ENCODE data around the gene HERC3. TPM values are rescaled to one million over a fixed set of nuclear protein-coding genes. Genes with fewer than 3 reads are reported as not detected.

Gene HERC3
- total RNA-seq, 4 donors from 2014 or later = 45.0 to 60.7 (median 51.9) TPM

GRCh38 chr4:88737307-88737941 is 145.1 kb downstream of the HERC3 start:
- 22 to 32% methylated on average over 11 to 14 of the region's 14 CpGs for WGBS, 2 donors (ENCODE audit: low coverage in 1 of 2)
- no peak for TF ChIP-seq CTCF (IDR thresholded peaks at IDR 0.05)
- TF ChIP-seq EP300 (IDR thresholded peaks at IDR 0.05) = no peak
- TF ChIP-seq POLR2A (IDR thresholded peaks at IDR 0.05) = no peak
- TF ChIP-seq POLR2AphosphoS5 (IDR thresholded peaks at IDR 0.05) = peak; percentile 45
- Histone ChIP-seq H3K9me3 (no peaks in the 10 kb centered on the region), H3K27ac (peak overlapping the region; percentile 68 to 77 (median 75)), H3K36me3 (peaks cover 0 to 20% of the 10 kb centered on the region in 2 donors), H3K4me3 (peak overlapping the region in 1 of 2 donors; percentile 9), H3K4me1 (peaks cover 15 to 66% (median 20%) of the 10 kb centered on the region in 3 donors), H3K27me3 (no peaks in the 10 kb centered on the region)
- ATAC-seq = peak; percentile 58

GRCh38 chr4:88738180-88738579 is 145.9 kb downstream of the HERC3 start:
- TF ChIP-seq CTCF (IDR thresholded peaks at IDR 0.05) = no peak
- TF ChIP-seq EP300 (IDR thresholded peaks at IDR 0.05) = no peak
- no peak for TF ChIP-seq POLR2AphosphoS5 (IDR thresholded peaks at IDR 0.05)
- no peak for TF ChIP-seq POLR2A (IDR thresholded peaks at IDR 0.05)
- peaks cover 0 to 16% of the 10 kb centered on the region in 2 donors for H3K36me3 ChIP-seq
- 60 to 67% methylated on average over 3 of the region's 4 CpGs for WGBS, 2 donors (ENCODE audit: low coverage in 1 of 2)
- no peaks in the 10 kb centered on the region for H3K27me3 ChIP-seq
- no peaks in the 10 kb centered on the region for H3K9me3 ChIP-seq
- H3K4me3 ChIP-seq = no peak overlapping the region
- peaks cover 15 to 66% (median 20%) of the 10 kb centered on the region in 3 donors for H3K4me1 ChIP-seq
- H3K27ac ChIP-seq = peak overlapping the region; percentile 68 to 77 (median 75)
- no peak for ATAC-seq

- WGBS, 2 donors (ENCODE audit: low coverage in 1 of 2) = 61 to 62% methylated on average over 2 of the region's 2 CpGs
- Histone ChIP-seq H3K27ac (no peak overlapping the region), H3K36me3 (peaks cover 0 to 24% of the 10 kb centered on the region in 2 donors), H3K9me3 (no peaks in the 10 kb centered on the region), H3K4me3 (no peak overlapping the region), H3K4me1 (peaks cover 20 to 74% (median 27%) of the 10 kb centered on the region in 3 donors), H3K27me3 (no peaks in the 10 kb centered on the region)
- no peak for TF ChIP-seq CTCF (IDR thresholded peaks at IDR 0.05)
- ATAC-seq = no peak
These were observed 150.3 kb downstream of the HERC3 start for GRCh38 chr4:88742561-88742960.

GRCh38 chr4:88743696-88744095 is 151.4 kb downstream of the HERC3 start:
- Histone ChIP-seq H3K4me3 (no peak overlapping the region), H3K27me3 (no peaks in the 10 kb centered on the region), H3K27ac (no peak overlapping the region), H3K36me3 (peaks cover 0 to 29% of the 10 kb centered on the region in 2 donors), H3K9me3 (no peaks in the 10 kb centered on the region), H3K4me1 (peaks cover 10 to 63% (median 23%) of the 10 kb centered on the region in 3 donors)
- ATAC-seq = no peak
- 81 to 84% methylated on average over 3 of the region's 3 CpGs for WGBS, 2 donors (ENCODE audit: low coverage in 1 of 2)
- TF ChIP-seq POLR2A (IDR thresholded peaks at IDR 0.05) = no peak
- no peak for TF ChIP-seq EP300 (IDR thresholded peaks at IDR 0.05)
- TF ChIP-seq POLR2AphosphoS5 (IDR thresholded peaks at IDR 0.05) = no peak
- no peak for TF ChIP-seq CTCF (IDR thresholded peaks at IDR 0.05)

GRCh38 chr4:88744609-88745008 is 152.3 kb downstream of the HERC3 start:
- H3K27ac ChIP-seq = peak overlapping the region in 2 of 4 donors; percentile 64 to 73
- peaks cover 10 to 55% (median 23%) of the 10 kb centered on the region in 3 donors for H3K4me1 ChIP-seq
- 74 to 75% methylated on average over 3 of the region's 3 CpGs for whole genome bisulfite sequencing, 2 donors (ENCODE audit: low coverage in 1 of 2)
- no peak for TF ChIP-seq EP300 (IDR thresholded peaks at IDR 0.05)
- TF ChIP-seq POLR2A (IDR thresholded peaks at IDR 0.05) = no peak
- no peak for TF ChIP-seq CTCF (IDR thresholded peaks at IDR 0.05)
- no peak for TF ChIP-seq POLR2AphosphoS5 (IDR thresholded peaks at IDR 0.05)
- H3K4me3 ChIP-seq = no peak overlapping the region
- H3K36me3 ChIP-seq = peaks cover 0 to 35% of the 10 kb centered on the region in 2 donors
- H3K9me3 ChIP-seq = no peaks in the 10 kb centered on the region
- H3K27me3 ChIP-seq = no peaks in the 10 kb centered on the region
- ATAC-seq = no peak

Measured in gastroesophageal sphincter (tissue), 4 donors.